ENCODE data around the gene EYS.

EYS gene

DNA sequence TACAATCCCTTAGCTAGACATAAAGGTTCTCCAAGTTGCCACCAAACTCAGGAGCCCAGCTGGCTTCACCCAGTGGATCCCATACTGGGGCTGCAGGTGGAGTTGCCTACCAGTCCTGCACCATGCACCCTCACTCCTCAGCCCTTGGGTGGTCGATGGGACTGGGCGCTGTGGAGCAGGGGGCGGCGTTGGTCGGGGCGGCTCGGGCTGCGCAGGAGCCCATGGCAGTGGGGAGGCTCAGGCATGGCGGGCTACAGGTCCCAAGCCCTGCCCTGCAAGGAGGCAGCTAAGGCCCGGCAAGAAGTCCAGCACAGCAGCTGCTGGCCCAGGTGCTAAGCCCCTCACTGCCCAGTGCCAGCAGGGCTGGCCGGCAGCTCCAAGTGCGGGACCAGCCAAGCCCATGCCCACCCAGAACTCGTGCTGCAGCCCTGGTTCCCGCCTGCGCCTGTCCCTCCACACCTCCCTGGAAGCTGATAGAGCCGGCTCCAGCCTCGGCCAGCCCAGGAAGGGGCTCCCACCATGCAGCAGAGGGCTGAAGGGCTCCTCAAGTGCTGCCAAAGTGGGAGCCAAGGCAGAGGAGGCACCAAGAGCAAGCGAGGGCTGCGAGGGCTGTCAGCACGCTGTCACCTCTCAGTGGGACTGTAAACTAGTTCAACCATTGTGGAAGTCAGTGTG lies 1159.3 kb downstream of the EYS start:
- H3K9me3 ChIP-seq (ENCODE audit: control insufficient read depth, low read length), result no peaks in the 10 kb centered on the region
- no peak overlapping the region for H2AFZ ChIP-seq
- no peak overlapping the region for H3K27ac ChIP-seq
- H3K4me3 ChIP-seq (ENCODE audit: low read depth, low read length), result no peak overlapping the region
- TF ChIP-seq, protein P1, sequence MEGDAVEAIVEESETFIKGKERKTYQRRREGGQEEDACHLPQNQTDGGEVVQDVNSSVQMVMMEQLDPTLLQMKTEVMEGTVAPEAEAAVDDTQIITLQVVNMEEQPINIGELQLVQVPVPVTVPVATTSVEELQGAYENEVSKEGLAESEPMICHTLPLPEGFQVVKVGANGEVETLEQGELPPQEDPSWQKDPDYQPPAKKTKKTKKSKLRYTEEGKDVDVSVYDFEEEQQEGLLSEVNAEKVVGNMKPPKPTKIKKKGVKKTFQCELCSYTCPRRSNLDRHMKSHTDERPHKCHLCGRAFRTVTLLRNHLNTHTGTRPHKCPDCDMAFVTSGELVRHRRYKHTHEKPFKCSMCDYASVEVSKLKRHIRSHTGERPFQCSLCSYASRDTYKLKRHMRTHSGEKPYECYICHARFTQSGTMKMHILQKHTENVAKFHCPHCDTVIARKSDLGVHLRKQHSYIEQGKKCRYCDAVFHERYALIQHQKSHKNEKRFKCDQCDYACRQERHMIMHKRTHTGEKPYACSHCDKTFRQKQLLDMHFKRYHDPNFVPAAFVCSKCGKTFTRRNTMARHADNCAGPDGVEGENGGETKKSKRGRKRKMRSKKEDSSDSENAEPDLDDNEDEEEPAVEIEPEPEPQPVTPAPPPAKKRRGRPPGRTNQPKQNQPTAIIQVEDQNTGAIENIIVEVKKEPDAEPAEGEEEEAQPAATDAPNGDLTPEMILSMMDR (IDR thresholded peaks at IDR 0.05), result no peak
- H3K9ac ChIP-seq, result no peak overlapping the region
- no peaks in the 10 kb centered on the region for H3K27me3 ChIP-seq (ENCODE audit: control insufficient read depth, insufficient read depth, low read length)
- H3K79me2 ChIP-seq, result no peaks in the 10 kb centered on the region
- H3K4me2 ChIP-seq (ENCODE audit: low read length), result no peak overlapping the region
- H3K36me3 ChIP-seq (ENCODE audit: control insufficient read depth, insufficient read depth, low read length), result no peaks in the 10 kb centered on the region
- no peaks in the 10 kb centered on the region for H3K4me1 ChIP-seq

GRCh38 chr6:64539917-64540316 lies 1167.1 kb downstream of the EYS start:
- H2AFZ ChIP-seq, result no peak overlapping the region

GRCh38 chr6:64538722-64539121 lies 1168.3 kb downstream of the EYS start:
- H3K4me2 ChIP-seq (ENCODE audit: low read length), result no peak overlapping the region
- no peaks in the 10 kb centered on the region for H3K36me3 ChIP-seq (ENCODE audit: control insufficient read depth, insufficient read depth, low read length)
- H3K4me3 ChIP-seq (ENCODE audit: low read depth, low read length), result no peak overlapping the region
- no peak overlapping the region for H2AFZ ChIP-seq
- no peak overlapping the region for H3K9ac ChIP-seq
- H3K27ac ChIP-seq, result no peak overlapping the region
- TF ChIP-seq, protein P1 (IDR thresholded peaks at IDR 0.05), result no peak
- no peaks in the 10 kb centered on the region for H3K27me3 ChIP-seq (ENCODE audit: control insufficient read depth, insufficient read depth, low read length)
- H3K9me3 ChIP-seq (ENCODE audit: control insufficient read depth, low read length), result no peaks in the 10 kb centered on the region
- H3K4me1 ChIP-seq, result no peaks in the 10 kb centered on the region
- no peaks in the 10 kb centered on the region for H3K79me2 ChIP-seq

More at GRCh38 chr6:64539917-64540316, 1167.1 kb downstream of the EYS start:
- H3K9me3 ChIP-seq (ENCODE audit: control insufficient read depth, low read length), result no peaks in the 10 kb centered on the region
- H3K36me3 ChIP-seq (ENCODE audit: control insufficient read depth, insufficient read depth, low read length), result no peaks in the 10 kb centered on the region
- H3K4me3 ChIP-seq (ENCODE audit: low read depth, low read length), result no peak overlapping the region
- H3K79me2 ChIP-seq, result no peaks in the 10 kb centered on the region
- no peak overlapping the region for H3K4me2 ChIP-seq (ENCODE audit: low read length)
- no peaks in the 10 kb centered on the region for H3K27me3 ChIP-seq (ENCODE audit: control insufficient read depth, insufficient read depth, low read length)
- no peaks in the 10 kb centered on the region for H3K4me1 ChIP-seq
- no peak overlapping the region for H3K9ac ChIP-seq
- TF ChIP-seq, protein P1 (IDR thresholded peaks at IDR 0.05), result no peak
- H3K27ac ChIP-seq, result no peak overlapping the region

DNA sequence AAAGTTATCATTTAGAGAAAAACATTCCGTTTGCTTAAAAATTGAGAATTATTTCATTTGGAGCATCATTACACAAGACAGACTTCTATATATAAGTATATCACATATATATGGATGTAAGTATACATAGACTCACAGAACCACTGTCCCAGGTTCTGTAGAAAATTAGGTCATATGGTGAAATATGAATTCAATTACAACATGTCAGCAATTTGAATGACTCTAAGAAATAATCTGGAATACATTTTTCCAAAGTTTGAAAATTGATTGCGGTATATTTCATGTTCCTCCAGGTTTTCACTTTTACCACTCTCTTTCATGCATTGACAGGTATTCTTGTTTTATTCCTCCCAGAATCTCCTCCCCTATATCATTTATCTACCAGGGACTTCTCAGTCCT lies 1179.1 kb downstream of the EYS start:
- H2AFZ ChIP-seq, result no peak overlapping the region
- TF ChIP-seq, protein P1 (IDR thresholded peaks at IDR 0.05), result no peak

DNA sequence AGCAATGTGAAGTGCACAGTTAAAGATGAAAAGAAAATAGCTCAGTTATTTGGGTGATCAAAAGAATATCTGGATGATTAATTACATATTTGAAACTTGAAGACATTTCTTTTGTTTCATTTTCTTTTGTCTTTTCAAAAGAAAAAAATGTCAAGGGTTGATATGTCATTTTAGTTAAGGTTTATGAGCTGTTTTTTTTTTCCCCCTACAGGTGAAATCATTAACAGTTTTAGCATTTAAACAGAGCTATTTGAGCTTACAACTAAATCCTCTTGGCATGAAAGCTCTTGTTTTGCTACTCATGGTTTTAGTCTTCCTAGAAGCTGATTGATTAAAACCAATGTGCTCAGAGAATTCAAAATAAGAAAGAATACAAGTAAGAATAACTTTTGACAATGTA lies 1184.2 kb downstream of the EYS start:
- no peaks in the 10 kb centered on the region for H3K9me3 ChIP-seq (ENCODE audit: control insufficient read depth, low read length)
- TF ChIP-seq, protein P1 (IDR thresholded peaks at IDR 0.05), result no peak
- no peaks in the 10 kb centered on the region for H3K4me1 ChIP-seq
- H2AFZ ChIP-seq, result no peak overlapping the region
- H3K27me3 ChIP-seq (ENCODE audit: control insufficient read depth, insufficient read depth, low read length), result no peaks in the 10 kb centered on the region
- no peak overlapping the region for H3K4me3 ChIP-seq (ENCODE audit: low read depth, low read length)
- H3K36me3 ChIP-seq (ENCODE audit: control insufficient read depth, insufficient read depth, low read length), result no peaks in the 10 kb centered on the region
- no peak overlapping the region for H3K4me2 ChIP-seq (ENCODE audit: low read length)
- H3K27ac ChIP-seq, result no peak overlapping the region
- H3K9ac ChIP-seq, result no peak overlapping the region
- no peaks in the 10 kb centered on the region for H3K79me2 ChIP-seq

More for the DNA sequence above, 1179.1 kb downstream of the EYS start:
- H3K9ac ChIP-seq, result no peak overlapping the region
- no peaks in the 10 kb centered on the region for H3K27me3 ChIP-seq (ENCODE audit: control insufficient read depth, insufficient read depth, low read length)
- no peak overlapping the region for H3K4me3 ChIP-seq (ENCODE audit: low read depth, low read length)
- H3K4me1 ChIP-seq, result no peaks in the 10 kb centered on the region
- H3K4me2 ChIP-seq (ENCODE audit: low read length), result no peak overlapping the region
- no peaks in the 10 kb centered on the region for H3K36me3 ChIP-seq (ENCODE audit: control insufficient read depth, insufficient read depth, low read length)
- H3K79me2 ChIP-seq, result no peaks in the 10 kb centered on the region
- H3K9me3 ChIP-seq (ENCODE audit: control insufficient read depth, low read length), result no peaks in the 10 kb centered on the region
- H3K27ac ChIP-seq, result no peak overlapping the region

All from parathyroid adenoma (tissue), 2 donors.